Chondrocyte (in vitro differentiated cells): ENCODE results near the gene GIMAP2. TPM values are rescaled to one million over a fixed set of nuclear protein-coding genes. Genes with fewer than 3 reads are reported as not detected.

Source experiments
- DNase-seq: peaks from one replicate; pipeline ENCODE4 v3.0.0; 2021; ENCODE audit warnings: mixed read lengths, low spot score
- H3K27ac Mint-ChIP-seq: one replicate; pipeline ENCODE4 v1.8.0; 2021; ENCODE audit warnings: mild to moderate bottlenecking, moderate library complexity, mixed read lengths; ENCODE audit not compliant: unreplicated experiment
- H3K27me3 Mint-ChIP-seq: 2 replicates; pipeline ENCODE4 v1.8.0; 2021; ENCODE audit warnings: low read depth, mixed read lengths
- H3K36me3 Mint-ChIP-seq: 2 replicates; pipeline ENCODE4 v1.8.0; 2021; ENCODE audit warnings: low read depth, mixed read lengths
- H3K4me1 Mint-ChIP-seq: 2 replicates; pipeline ENCODE4 v1.8.0; 2021; ENCODE audit warnings: low read depth, mild to moderate bottlenecking, mixed read lengths
- H3K4me3 Mint-ChIP-seq: one replicate; pipeline ENCODE4 v1.8.0; 2021; ENCODE audit warnings: mild to moderate bottlenecking, moderate library complexity, mixed read lengths; ENCODE audit not compliant: unreplicated experiment
- H3K9me3 Mint-ChIP-seq: 2 replicates; pipeline ENCODE4 v1.8.0; 2021; ENCODE audit warnings: low read depth, mixed read lengths
- total RNA-seq: library from RNA; stranded (reverse); gene quantifications from 3 replicates; pipeline ENCODE4 v1.2.1, GENCODE V29; 2021
- TF ChIP-seq, protein P1 (sequence below): fragments of 200-600 bp; sonication (generic); IDR thresholded peaks from 2 replicates; pipeline ENCODE4 v1.5.0; 2021; ENCODE audit warnings: antibody characterized with exemption, mild to moderate bottlenecking, moderate library complexity

GIMAP2 gene
- total RNA-seq, 1 donor from 2014 or later, result not detected

- H3K27me3 Mint-ChIP-seq, result peaks cover 14% of the 10 kb centered on the region
- H3K27ac Mint-ChIP-seq, result no peak overlapping the region
- TF ChIP-seq, protein P1, sequence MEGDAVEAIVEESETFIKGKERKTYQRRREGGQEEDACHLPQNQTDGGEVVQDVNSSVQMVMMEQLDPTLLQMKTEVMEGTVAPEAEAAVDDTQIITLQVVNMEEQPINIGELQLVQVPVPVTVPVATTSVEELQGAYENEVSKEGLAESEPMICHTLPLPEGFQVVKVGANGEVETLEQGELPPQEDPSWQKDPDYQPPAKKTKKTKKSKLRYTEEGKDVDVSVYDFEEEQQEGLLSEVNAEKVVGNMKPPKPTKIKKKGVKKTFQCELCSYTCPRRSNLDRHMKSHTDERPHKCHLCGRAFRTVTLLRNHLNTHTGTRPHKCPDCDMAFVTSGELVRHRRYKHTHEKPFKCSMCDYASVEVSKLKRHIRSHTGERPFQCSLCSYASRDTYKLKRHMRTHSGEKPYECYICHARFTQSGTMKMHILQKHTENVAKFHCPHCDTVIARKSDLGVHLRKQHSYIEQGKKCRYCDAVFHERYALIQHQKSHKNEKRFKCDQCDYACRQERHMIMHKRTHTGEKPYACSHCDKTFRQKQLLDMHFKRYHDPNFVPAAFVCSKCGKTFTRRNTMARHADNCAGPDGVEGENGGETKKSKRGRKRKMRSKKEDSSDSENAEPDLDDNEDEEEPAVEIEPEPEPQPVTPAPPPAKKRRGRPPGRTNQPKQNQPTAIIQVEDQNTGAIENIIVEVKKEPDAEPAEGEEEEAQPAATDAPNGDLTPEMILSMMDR, result no peak
Measured at GRCh38 chr7:150738591-150739001, 53.1 kb downstream of the GIMAP2 start.

DNA sequence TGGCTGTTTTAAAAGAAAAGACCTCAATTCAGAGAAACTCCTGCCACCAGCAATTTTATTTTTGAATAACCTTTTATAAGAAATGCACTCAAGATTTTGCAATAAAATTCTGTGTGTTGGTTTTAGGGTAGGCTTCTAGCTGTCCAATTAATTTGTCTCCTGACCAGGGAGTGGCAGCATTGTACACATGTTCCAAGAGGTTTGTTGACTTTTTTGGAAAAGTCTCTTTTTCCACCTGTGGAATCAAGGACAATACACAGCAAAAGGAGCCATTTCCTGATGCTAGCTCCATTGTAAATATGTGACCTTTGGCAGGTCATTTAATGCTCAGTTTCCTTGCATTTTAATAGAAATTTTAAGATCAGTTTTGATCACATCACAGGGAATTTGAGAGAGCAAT is 53.5 kb downstream of the GIMAP2 start:
- DNase-seq, result no peak
- H3K27me3 Mint-ChIP-seq, result peaks cover 14% of the 10 kb centered on the region
- TF ChIP-seq, protein P1, result no peak
- no peaks in the 10 kb centered on the region for H3K36me3 Mint-ChIP-seq
- H3K27ac Mint-ChIP-seq, result no peak overlapping the region
- peaks cover 3% of the 10 kb centered on the region for H3K9me3 Mint-ChIP-seq
- H3K4me3 Mint-ChIP-seq, result no peak overlapping the region
- H3K4me1 Mint-ChIP-seq, result no peaks in the 10 kb centered on the region

More at GRCh38 chr7:150738591-150739001, 53.1 kb downstream of the GIMAP2 start:
- H3K4me3 Mint-ChIP-seq, result no peak overlapping the region
- peaks cover 3% of the 10 kb centered on the region for H3K9me3 Mint-ChIP-seq
- DNase-seq, result no peak
- H3K36me3 Mint-ChIP-seq, result no peaks in the 10 kb centered on the region
- H3K4me1 Mint-ChIP-seq, result no peaks in the 10 kb centered on the region

- Mint-ChIP-seq H3K36me3 (no peaks in the 10 kb centered on the region), H3K27me3 (peaks cover 17% of the 10 kb centered on the region)
Measured at GRCh38 chr7:150740053-150740452, 54.5 kb downstream of the GIMAP2 start.

DNA sequence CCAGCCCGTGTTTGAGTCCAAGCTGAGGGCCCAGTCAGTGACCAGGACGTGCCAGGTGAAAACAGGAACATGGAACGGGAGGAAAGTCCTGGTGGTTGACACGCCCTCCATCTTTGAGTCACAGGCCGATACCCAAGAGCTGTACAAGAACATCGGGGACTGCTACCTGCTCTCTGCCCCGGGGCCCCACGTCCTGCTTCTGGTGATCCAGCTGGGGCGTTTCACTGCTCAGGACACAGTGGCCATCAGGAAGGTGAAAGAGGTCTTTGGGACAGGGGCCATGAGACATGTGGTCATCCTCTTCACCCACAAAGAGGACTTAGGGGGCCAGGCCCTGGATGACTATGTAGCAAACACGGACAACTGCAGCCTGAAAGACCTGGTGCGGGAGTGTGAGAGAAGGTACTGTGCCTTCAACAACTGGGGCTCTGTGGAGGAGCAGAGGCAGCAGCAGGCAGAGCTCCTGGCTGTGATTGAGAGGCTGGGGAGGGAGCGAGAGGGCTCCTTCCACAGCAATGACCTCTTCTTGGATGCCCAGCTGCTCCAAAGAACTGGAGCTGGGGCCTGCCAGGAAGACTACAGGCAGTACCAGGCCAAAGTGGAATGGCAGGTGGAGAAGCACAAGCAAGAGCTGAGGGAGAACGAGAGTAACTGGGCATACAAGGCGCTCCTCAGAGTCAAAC is 56.9 kb downstream of the GIMAP2 start:
- H3K4me3 Mint-ChIP-seq, result no peak overlapping the region
- H3K27ac Mint-ChIP-seq, result no peak overlapping the region
- peaks cover 15% of the 10 kb centered on the region for H3K27me3 Mint-ChIP-seq

More at GRCh38 chr7:150740053-150740452, 54.5 kb downstream of the GIMAP2 start:
- H3K27ac Mint-ChIP-seq, result no peak overlapping the region
- no peak overlapping the region for H3K4me3 Mint-ChIP-seq
- peaks cover 3% of the 10 kb centered on the region for H3K9me3 Mint-ChIP-seq
- no peaks in the 10 kb centered on the region for H3K4me1 Mint-ChIP-seq
- DNase-seq, result no peak
- TF ChIP-seq, protein P1, result no peak

More for the DNA sequence above, 56.9 kb downstream of the GIMAP2 start:
- Mint-ChIP-seq H3K36me3 (no peaks in the 10 kb centered on the region), H3K4me1 (no peaks in the 10 kb centered on the region), H3K9me3 (peaks cover 3% of the 10 kb centered on the region)
- TF ChIP-seq, protein P1, result no peak
- no peak for DNase-seq

Other genes starting within 250 kb of the GIMAP2 start
- not detected in 3 replicates for gene GIMAP8, start 235.1 kb upstream of the GIMAP2 start, total RNA-seq
- not detected in 3 replicates for gene GIMAP7, start 170.8 kb upstream of the GIMAP2 start, total RNA-seq
- not detected in 3 replicates for gene GIMAP4, start 118.3 kb upstream of the GIMAP2 start, total RNA-seq
- not detected in 3 replicates for gene GIMAP6, start 53.3 kb upstream of the GIMAP2 start, total RNA-seq
- not detected in 3 replicates for gene GIMAP1, start 30.9 kb downstream of the GIMAP2 start, total RNA-seq
- gene GIMAP5, start 51.7 kb downstream of the GIMAP2 start, total RNA-seq, result not detected in 3 replicates
- gene TMEM176B, start 114.7 kb downstream of the GIMAP2 start, total RNA-seq, result 0.36 to 0.37 TPM in 2 of 3 replicates, not detected in the other
- gene TMEM176A, start 115.1 kb downstream of the GIMAP2 start, total RNA-seq, result not detected in 3 replicates
- not detected in 3 replicates for gene AOC1, start 166.8 kb downstream of the GIMAP2 start, total RNA-seq